ENCODE data around the gene TRPM5. TPM values are rescaled to one million over a fixed set of nuclear protein-coding genes. Genes with fewer than 3 reads are reported as not detected.

TRPM5 gene
- total RNA-seq, 4 donors from 2014 or later, result not detected

DNA sequence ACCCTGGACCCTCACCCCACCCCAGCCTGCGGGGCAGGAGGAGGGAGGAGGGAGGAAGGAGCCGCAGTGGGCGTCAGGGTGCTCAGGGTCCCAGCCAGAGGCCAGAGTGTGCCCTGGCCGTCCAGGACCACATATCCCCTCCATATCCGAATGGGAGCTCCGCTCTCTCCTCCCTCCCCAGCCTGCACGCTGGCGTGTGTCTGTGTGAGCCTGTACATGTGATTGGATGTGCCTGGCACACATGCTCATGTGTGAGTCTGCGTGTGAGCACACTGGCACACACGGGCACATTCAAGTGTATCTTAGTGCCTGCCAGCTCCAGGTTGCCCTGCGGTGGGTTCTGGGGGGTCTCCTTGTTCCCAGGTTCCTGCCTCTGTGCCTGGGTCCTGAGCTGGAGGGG, 35.6 kb downstream of the TRPM5 start:
- Histone ChIP-seq H3K4me3 (no peak overlapping the region), H3K36me3 (peaks cover under 1 to 7% (median 2%) of the 10 kb centered on the region in 3 donors), H3K27me3 (peaks cover 0 to 30% (median 0%) of the 10 kb centered on the region in 4 donors), H3K27ac (no peak overlapping the region), H3K4me1 (peaks cover 0 to 8% (median 0%) of the 10 kb centered on the region in 3 donors), H3K9me3 (no peaks in the 10 kb centered on the region)
- TF ChIP-seq POLR2A (IDR thresholded peaks at IDR 0.05) (no peak), CTCF (IDR thresholded peaks at IDR 0.05) (no peak)
- 72 to 81% methylated on average over 4 to 6 of the region's 11 CpGs for WGBS, 2 donors
- intact Hi-C loops (cut with DNase I), result no loop called here
- DNase-seq, result no peak

- Histone ChIP-seq H3K9me3 (no peaks in the 10 kb centered on the region), H3K4me3 (no peak overlapping the region), H3K27me3 (peaks cover 0 to 30% (median 0%) of the 10 kb centered on the region in 4 donors), H3K36me3 (peaks cover 11 to 24% (median 15%) of the 10 kb centered on the region in 3 donors), H3K27ac (no peak overlapping the region), H3K4me1 (peaks cover 3 to 17% (median 4%) of the 10 kb centered on the region in 3 donors)
- TF ChIP-seq CTCF (IDR thresholded peaks at IDR 0.05) (no peak), POLR2A (IDR thresholded peaks at IDR 0.05) (no peak)
- DNase-seq, result no peak
- 33 to 68% methylated on average over 4 to 14 of the region's 24 CpGs for WGBS, 2 donors
- intact Hi-C loops (cut with DNase I), result no loop called here
Observed at GRCh38 chr11:2406878-2407410, 37.4 kb downstream of the TRPM5 start.

GRCh38 chr11:2406451-2406850, 37.9 kb downstream of the TRPM5 start:
- TF ChIP-seq POLR2A (IDR thresholded peaks at IDR 0.05) (no peak), CTCF (IDR thresholded peaks at IDR 0.05) (no peak)
- H3K9me3 ChIP-seq, result no peaks in the 10 kb centered on the region
- intact Hi-C loops (cut with DNase I), result no loop called here
- H3K4me3 ChIP-seq, result no peak overlapping the region
- peaks cover 8 to 22% (median 9%) of the 10 kb centered on the region in 3 donors for H3K4me1 ChIP-seq
- H3K27ac ChIP-seq, result no peak overlapping the region
- WGBS, 2 donors, result 92 to 97% methylated on average over 2 to 5 of the region's 14 CpGs
- peaks cover 11 to 25% (median 15%) of the 10 kb centered on the region in 3 donors for H3K36me3 ChIP-seq
- no peak for DNase-seq
- peaks cover 0 to 30% (median 0%) of the 10 kb centered on the region in 4 donors for H3K27me3 ChIP-seq

DNA sequence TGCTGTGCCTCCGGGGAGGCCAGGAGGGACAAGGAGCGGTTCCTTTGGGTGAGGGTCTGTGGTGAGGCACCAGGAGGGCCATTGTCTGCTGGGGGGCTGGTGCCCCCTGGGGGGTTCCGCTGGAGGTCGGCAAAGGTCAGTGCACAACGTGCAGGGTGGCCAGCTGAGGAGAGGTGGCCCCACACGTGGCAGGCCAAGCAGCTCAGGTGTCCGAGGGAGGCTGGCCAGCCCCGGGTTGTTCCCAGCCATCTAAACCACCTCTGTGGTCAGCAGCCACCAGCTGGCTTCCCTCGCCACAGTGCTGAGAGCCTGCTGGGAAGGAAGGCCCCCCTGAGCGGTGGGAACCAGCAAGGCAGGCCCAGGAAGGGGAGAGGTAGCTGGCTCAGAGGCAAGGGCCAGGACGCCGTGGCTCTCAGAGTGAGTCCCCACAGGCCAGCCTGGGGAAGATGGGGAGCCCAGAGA, 39.5 kb downstream of the TRPM5 start:
- peaks cover 11 to 25% (median 15%) of the 10 kb centered on the region in 3 donors for H3K36me3 ChIP-seq
- DNase-seq, result no peak
- H3K4me3 ChIP-seq, result no peak overlapping the region
- intact Hi-C loops (cut with DNase I), result no loop called here
- no peak for TF ChIP-seq POLR2A (IDR thresholded peaks at IDR 0.05)
- TF ChIP-seq CTCF (IDR thresholded peaks at IDR 0.05), result no peak
- H3K27me3 ChIP-seq, result peaks cover 0 to 18% (median 0%) of the 10 kb centered on the region in 4 donors
- peaks cover 12 to 29% (median 13%) of the 10 kb centered on the region in 3 donors for H3K4me1 ChIP-seq
- H3K27ac ChIP-seq, result no peak overlapping the region
- WGBS, 2 donors, result 43 to 93% methylated on average over 3 to 4 of the region's 12 CpGs
- H3K9me3 ChIP-seq, result no peaks in the 10 kb centered on the region

- Histone ChIP-seq H3K4me3 (no peak overlapping the region), H3K9me3 (no peaks in the 10 kb centered on the region), H3K36me3 (peaks cover 11 to 31% (median 15%) of the 10 kb centered on the region in 3 donors), H3K27me3 (peaks cover 0 to 5% (median 0%) of the 10 kb centered on the region in 4 donors), H3K27ac (no peak overlapping the region), H3K4me1 (peaks cover 24 to 46% (median 25%) of the 10 kb centered on the region in 3 donors)
- 76% methylated on average over 12 of the region's 31 CpGs; no CpG with 5 or more reads in 1 of the 2 donors for WGBS, 2 donors
- DNase-seq, result no peak
- intact Hi-C loops (cut with DNase I), result no loop called here
- TF ChIP-seq POLR2A (IDR thresholded peaks at IDR 0.05), result no peak
- TF ChIP-seq CTCF (IDR thresholded peaks at IDR 0.05), result no peak
Observed at GRCh38 chr11:2402890-2403645, 41.2 kb downstream of the TRPM5 start.

Measured in esophagus squamous epithelium (tissue), 5 donors.